Fibroblast of mammary gland (primary cell): ENCODE data around the gene PHLDB1.

Experiments
- DNase-seq: peaks from one replicate; pipeline ENCODE4 v3.0.0-alpha.2; 2010; ENCODE audit warnings: low read depth
- H3K4me3 ChIP-seq: 2 replicates; pipeline ENCODE4 v1.5.1; 2011; ENCODE audit warnings: low read depth, mild to moderate bottlenecking, low read length, moderate library complexity; ENCODE audit not compliant: control insufficient read depth
- CTCF ChIP-seq: conservative IDR thresholded peaks from 2 replicates; pipeline ENCODE4 v1.5.1; 2011; ENCODE audit warnings: low read depth, low read length, inconsistent platforms; ENCODE audit not compliant: control insufficient read depth, insufficient read depth

PHLDB1 gene

GRCh38 chr11:118629761-118630661, 22.6 kb downstream of the PHLDB1 start:
- no peak for TF ChIP-seq CTCF
- no peak overlapping the region for H3K4me3 ChIP-seq
- no peak for DNase-seq

GRCh38 chr11:118631142-118631909, 23.9 kb downstream of the PHLDB1 start:
- no peak overlapping the region for H3K4me3 ChIP-seq
- DNase-seq: no peak
- no peak for TF ChIP-seq CTCF

- no peak overlapping the region for H3K4me3 ChIP-seq
- no peak for TF ChIP-seq CTCF
- no peak for DNase-seq
Observed at GRCh38 chr11:118632577-118633318, 25.3 kb downstream of the PHLDB1 start.

GRCh38 chr11:118633319-118633690, 25.9 kb downstream of the PHLDB1 start:
- H3K4me3 ChIP-seq: no peak overlapping the region
- no peak for TF ChIP-seq CTCF
- DNase-seq: peak; percentile 39

- no peak for TF ChIP-seq CTCF
- DNase-seq: peak; percentile 79
- no peak overlapping the region for H3K4me3 ChIP-seq
Observed at GRCh38 chr11:118633979-118634378, 26.6 kb downstream of the PHLDB1 start.

- no peak overlapping the region for H3K4me3 ChIP-seq
Observed at GRCh38 chr11:118634431-118635236, 27.2 kb downstream of the PHLDB1 start.

More at GRCh38 chr11:118634431-118635236, 27.2 kb downstream of the PHLDB1 start:
- no peak for TF ChIP-seq CTCF
- DNase-seq: peak; percentile 64
